Ascending aorta (tissue), 2 donors: ENCODE measurements around the gene KSR2. TPM values are rescaled to one million over a fixed set of nuclear protein-coding genes. Genes with fewer than 3 reads are reported as not detected.

Experiments
- DNase-seq, 2 donors: peaks; one replicate each; pipeline ENCODE4 v3.0.0-alpha.2; 2019; ENCODE audit warnings: low spot score in 2 of 2
- H3K27ac ChIP-seq, 2 donors: fragments of 200-600 bp; sonication (generic); one replicate each; pipeline ENCODE4 v1.5.1; 2016 to 2017; ENCODE audit warnings: mild to moderate bottlenecking in 1 of 2
- H3K27me3 ChIP-seq: fragments of 200-600 bp; sonication (generic); one replicate; pipeline ENCODE4 v1.5.1; 2017
- H3K36me3 ChIP-seq, 2 donors: fragments of 200-600 bp; sonication (generic); one replicate each; pipeline ENCODE4 v1.5.1; 2016
- H3K4me1 ChIP-seq, 2 donors: fragments of 200-600 bp; sonication (generic); one replicate each; pipeline ENCODE4 v1.5.1; 2016 to 2017; ENCODE audit warnings: mild to moderate bottlenecking in 1 of 2
- H3K4me3 ChIP-seq, 2 donors: fragments of 200-600 bp; sonication (generic); one replicate each; pipeline ENCODE4 v1.5.1; 2016 to 2017; ENCODE audit warnings: mild to moderate bottlenecking in 1 of 2
- H3K9me3 ChIP-seq, 2 donors: fragments of 200-600 bp; sonication (generic); one replicate each; pipeline ENCODE4 v1.5.1; 2016
- CTCF ChIP-seq, 3 experiments: fragments of 200-600 bp in 2 of 3; fragments of 450-650 bp in 1 of 3; sonication (generic) in 2 of 3; IDR thresholded peaks; one replicate each; pipeline ENCODE4 v1.5.1; 2016 to 2019; ENCODE audit warnings: antibody characterized with exemption in 3 of 3, mild to moderate bottlenecking in 1 of 3, moderate library complexity in 1 of 3
- intact Hi-C: fragments of 100-400 bp; cut with DNase I; formaldehyde crosslinking; loops from one replicate; pipeline ENCODE4 v1.15.1; 2023
- total RNA-seq: library from RNA; depleted of rRNA; stranded (reverse); fragments of >200 nt; gene quantifications from one replicate; pipeline ENCODE4 v1.1.0, GENCODE V29; 2016

The KSR2 gene
- total RNA-seq, 1 donor from 2014 or later: 0.11 TPM

GRCh38 chr12:117567644-117568216 lies 401.1 kb downstream of the KSR2 start:
- intact Hi-C loops: no loop called here
- no peak for TF ChIP-seq CTCF (IDR thresholded peaks at IDR 0.05)
- peak in 1 of 2 donors; percentile 12 for DNase-seq

DNA sequence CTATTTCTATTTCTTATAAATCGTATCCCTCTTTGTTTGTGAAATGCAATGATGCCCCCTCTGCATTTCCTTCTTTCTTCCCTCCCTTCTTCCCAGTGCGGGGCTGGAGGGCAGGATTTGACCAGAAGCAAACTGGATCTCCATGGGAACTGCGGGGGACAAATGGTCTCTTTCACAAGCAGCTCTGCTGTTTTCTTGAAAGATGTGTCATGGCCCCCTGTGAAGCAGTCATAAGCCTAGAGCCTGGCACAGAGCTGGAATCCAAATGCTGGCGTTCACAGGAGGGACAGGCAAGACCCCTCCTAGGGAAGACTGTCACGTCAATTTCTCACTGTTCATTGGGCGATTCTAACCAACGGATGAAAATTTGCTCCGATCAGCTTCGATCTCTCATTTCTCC lies 403.9 kb downstream of the KSR2 start:
- no peak for TF ChIP-seq CTCF (IDR thresholded peaks at IDR 0.05)
- Histone ChIP-seq H3K27me3 (no peaks in the 10 kb centered on the region), H3K4me1 (no peaks in the 10 kb centered on the region), H3K27ac (no peak overlapping the region), H3K9me3 (no peaks in the 10 kb centered on the region), H3K36me3 (no peaks in the 10 kb centered on the region), H3K4me3 (no peak overlapping the region)
- intact Hi-C loops: no loop called here
- DNase-seq: peak in 1 of 2 donors; percentile 37

More at GRCh38 chr12:117567644-117568216, 401.1 kb downstream of the KSR2 start:
- Histone ChIP-seq H3K27ac (no peak overlapping the region), H3K4me1 (no peaks in the 10 kb centered on the region), H3K36me3 (no peaks in the 10 kb centered on the region), H3K9me3 (no peaks in the 10 kb centered on the region), H3K27me3 (no peaks in the 10 kb centered on the region), H3K4me3 (no peak overlapping the region)

DNA sequence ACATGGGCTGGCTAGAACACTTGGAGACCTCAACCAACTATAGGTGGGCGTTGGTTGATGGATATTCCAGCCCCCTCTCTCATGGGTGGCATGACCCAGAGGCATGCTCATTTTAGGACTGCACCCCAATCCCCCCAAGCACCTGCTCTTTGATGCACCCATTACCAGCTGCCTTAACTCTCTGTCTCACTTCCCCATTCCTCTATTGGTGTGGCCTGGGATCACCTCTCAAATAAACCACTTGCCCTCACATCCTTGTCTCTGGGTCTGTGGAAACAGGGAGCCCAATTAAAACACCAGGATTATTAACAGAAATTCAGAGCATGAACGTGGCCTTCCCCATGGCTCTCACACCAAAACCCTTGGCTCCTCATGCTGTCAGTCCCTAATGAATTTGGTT lies 405.1 kb downstream of the KSR2 start:
- Histone ChIP-seq H3K27me3 (no peaks in the 10 kb centered on the region), H3K4me3 (no peak overlapping the region), H3K36me3 (no peaks in the 10 kb centered on the region), H3K9me3 (no peaks in the 10 kb centered on the region), H3K27ac (no peak overlapping the region), H3K4me1 (no peaks in the 10 kb centered on the region)
- TF ChIP-seq CTCF (IDR thresholded peaks at IDR 0.05): no peak
- peak in 1 of 2 donors; percentile 24 for DNase-seq
- intact Hi-C loops: no loop called here

GRCh38 chr12:117563007-117563406 lies 405.8 kb downstream of the KSR2 start:
- Histone ChIP-seq H3K4me3 (no peak overlapping the region), H3K4me1 (no peaks in the 10 kb centered on the region), H3K27ac (no peak overlapping the region), H3K27me3 (no peaks in the 10 kb centered on the region), H3K9me3 (no peaks in the 10 kb centered on the region), H3K36me3 (no peaks in the 10 kb centered on the region)
- intact Hi-C loops: no loop called here
- TF ChIP-seq CTCF (IDR thresholded peaks at IDR 0.05): no peak
- DNase-seq: peak in 1 of 2 donors; percentile 4

DNA sequence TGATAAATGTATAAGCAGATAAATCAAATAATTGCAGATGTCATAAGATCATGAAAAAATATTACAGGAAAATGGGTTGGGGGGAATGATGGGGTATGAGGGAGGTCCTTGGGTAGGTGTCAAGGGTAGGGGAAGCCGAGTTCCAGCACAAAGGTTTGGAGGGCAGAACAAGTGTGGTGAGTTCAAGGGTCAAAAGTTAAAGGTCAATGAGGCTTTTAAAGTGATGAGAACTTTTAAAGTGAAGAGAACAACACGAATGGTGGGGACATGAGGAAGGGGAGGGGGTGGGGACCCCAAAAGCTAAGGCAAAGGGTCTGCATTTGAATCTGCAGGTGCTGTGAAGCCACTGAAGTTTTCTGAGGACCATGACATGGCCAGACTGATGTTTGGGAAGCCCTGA lies 406.8 kb downstream of the KSR2 start:
- H3K4me3 ChIP-seq: no peak overlapping the region
- H3K4me1 ChIP-seq: no peaks in the 10 kb centered on the region
- DNase-seq: peak in 1 of 2 donors; percentile 7
- intact Hi-C loops: no loop called here
- no peaks in the 10 kb centered on the region for H3K27me3 ChIP-seq
- no peaks in the 10 kb centered on the region for H3K9me3 ChIP-seq
- TF ChIP-seq CTCF (IDR thresholded peaks at IDR 0.05): no peak
- no peaks in the 10 kb centered on the region for H3K36me3 ChIP-seq
- H3K27ac ChIP-seq: no peak overlapping the region

GRCh38 chr12:117559978-117560377 lies 408.8 kb downstream of the KSR2 start:
- TF ChIP-seq CTCF (IDR thresholded peaks at IDR 0.05): no peak
- H3K27me3 ChIP-seq: no peaks in the 10 kb centered on the region
- DNase-seq: no peak
- H3K36me3 ChIP-seq: no peaks in the 10 kb centered on the region
- H3K4me1 ChIP-seq: no peaks in the 10 kb centered on the region
- intact Hi-C loops: no loop called here
- H3K27ac ChIP-seq: no peak overlapping the region
- H3K9me3 ChIP-seq: no peaks in the 10 kb centered on the region
- no peak overlapping the region for H3K4me3 ChIP-seq
